DOHH2 (cell line): ENCODE measurements around the gene PCDHGB6.
A peak's percentile ranks its signal among the peaks of the same experiment; 100 is the strongest.
"Not testable (repeated sequence)": the region's sequence is repeated elsewhere in the genome, so short reads cannot be mapped to it uniquely, and the experiment has no call there.

Experiments
- H3F3A ChIP-seq: fragments of 200-600 bp; sonication (generic), shearing (Covaris generic); 2 replicates; pipeline ENCODE4 v1.6.0; 2016; ENCODE audit warnings: antibody characterized with exemption, mild to moderate bottlenecking; ENCODE audit not compliant: control insufficient read depth, insufficient read depth
- H3K27ac ChIP-seq: fragments of 200-600 bp; sonication (generic); 2 replicates; pipeline ENCODE4 v1.5.1; 2014; ENCODE audit warnings: low read depth, mild to moderate bottlenecking, low read length, moderate library complexity
- H3K27me3 ChIP-seq: fragments of 200-600 bp; sonication (generic); 2 replicates; pipeline ENCODE4 v1.6.1; 2014; ENCODE audit warnings: mild to moderate bottlenecking, low read length, mixed read lengths; ENCODE audit not compliant: control insufficient read depth
- H3K36me3 ChIP-seq: fragments of 200-600 bp; sonication (generic); 2 replicates; pipeline ENCODE4 v1.6.1; 2014; ENCODE audit warnings: mild to moderate bottlenecking, low read length, moderate library complexity, mixed read lengths; ENCODE audit not compliant: control insufficient read depth
- H3K4me1 ChIP-seq: fragments of 200-600 bp; sonication (generic); 2 replicates; pipeline ENCODE4 v1.6.1; 2014; ENCODE audit warnings: mild to moderate bottlenecking, low read length, mixed read lengths; ENCODE audit not compliant: control insufficient read depth
- H3K4me2 ChIP-seq: fragments of 200-600 bp; sonication (generic); 2 replicates; pipeline ENCODE4 v1.6.0; 2014; ENCODE audit warnings: mild to moderate bottlenecking, low read length, moderate library complexity
- H3K4me3 ChIP-seq: fragments of 200-600 bp; sonication (generic); 2 replicates; pipeline ENCODE4 v1.5.1; 2014; ENCODE audit warnings: mild to moderate bottlenecking, low read length, mixed read lengths
- H3K79me2 ChIP-seq: fragments of 200-600 bp; sonication (generic); 2 replicates; pipeline ENCODE4 v1.6.1; 2014; ENCODE audit warnings: mild to moderate bottlenecking, low read length, mixed read lengths; ENCODE audit not compliant: control insufficient read depth
- H3K9me2 ChIP-seq: fragments of 200-600 bp; sonication (generic); replicated peaks from 2 replicates; pipeline ENCODE4 v1.6.1; 2014; ENCODE audit warnings: mild to moderate bottlenecking, low read length, mixed read lengths; ENCODE audit not compliant: control insufficient read depth
- H3K9me3 ChIP-seq: fragments of 200-600 bp; sonication (generic); 2 replicates; pipeline ENCODE4 v1.6.1; 2014; ENCODE audit warnings: antibody characterized with exemption, low read length, mixed read lengths; ENCODE audit not compliant: control insufficient read depth, insufficient read depth
- H4K20me1 ChIP-seq: fragments of 200-600 bp; sonication (generic); 2 replicates; pipeline ENCODE4 v1.6.0; 2014; ENCODE audit warnings: low read depth, mild to moderate bottlenecking, antibody characterized with exemption, low read length, moderate library complexity; ENCODE audit not compliant: control insufficient read depth, insufficient read depth
- CTCF ChIP-seq: fragments of 200-600 bp; sonication (generic); IDR thresholded peaks from one replicate; pipeline ENCODE4 v1.5.1; 2014; ENCODE audit warnings: antibody characterized with exemption, mild to moderate bottlenecking, low read depth, low read length; ENCODE audit not compliant: poor library complexity, severe bottlenecking
- EZH2phosphoT487 ChIP-seq: fragments of 200-600 bp; sonication (generic); IDR thresholded peaks from 2 replicates; pipeline ENCODE4 v1.6.1; 2017; ENCODE audit warnings: borderline replicate concordance, mild to moderate bottlenecking, antibody characterized with exemption, low read length, moderate library complexity, mixed read lengths

Gene PCDHGB6

GRCh38 chr5:141397756-141398551 lies 9.9 kb upstream of the PCDHGB6 start, which contains the start of gene PCDHGB5:
TSS of gene PCDHGB5 (plus strand) at chr5:141397947. CDS start at chr5:141398128, 181 bp downstream.
- H4K20me1 ChIP-seq, H3K9me2 ChIP-seq, H3K4me2 ChIP-seq, H3K4me1 ChIP-seq, H3K27me3 ChIP-seq, H3F3A ChIP-seq, H3K27ac ChIP-seq: not testable (repeated sequence)
- peaks cover 16% of the 10 kb centered on the region for H3K79me2 ChIP-seq
- H3K9me3 ChIP-seq, result peaks cover 48% of the 10 kb centered on the region
- peaks cover 41% of the 10 kb centered on the region for H3K36me3 ChIP-seq
- TF ChIP-seq CTCF, result peak; percentile 43
- H3K4me3 ChIP-seq, result peak within 1 kb of the TSS; percentile 58

- Histone ChIP-seq H3K9me3 (peaks cover 44% of the 10 kb centered on the region), H3K4me1 (no peaks in the 10 kb centered on the region), H3K27ac (no peak overlapping the region), H3K36me3 (peaks cover 36% of the 10 kb centered on the region), H3K79me2 (peaks cover 16% of the 10 kb centered on the region), H4K20me1 (no peaks in the 10 kb centered on the region), H3K27me3 (no peaks in the 10 kb centered on the region), H3K9me2 (no peaks in the 10 kb centered on the region), H3K4me2 (no peak overlapping the region), H3K4me3 (peak overlapping the region; percentile 24; the same call in 1 of the 2 replicates), H3F3A (no peaks in the 10 kb centered on the region; the same call in 1 of the 2 replicates)
- TF ChIP-seq CTCF, result no peak
- TF ChIP-seq EZH2phosphoT487, result no peak
Observed at GRCh38 chr5:141398608-141399007, 9.2 kb upstream of the PCDHGB6 start.

DNA sequence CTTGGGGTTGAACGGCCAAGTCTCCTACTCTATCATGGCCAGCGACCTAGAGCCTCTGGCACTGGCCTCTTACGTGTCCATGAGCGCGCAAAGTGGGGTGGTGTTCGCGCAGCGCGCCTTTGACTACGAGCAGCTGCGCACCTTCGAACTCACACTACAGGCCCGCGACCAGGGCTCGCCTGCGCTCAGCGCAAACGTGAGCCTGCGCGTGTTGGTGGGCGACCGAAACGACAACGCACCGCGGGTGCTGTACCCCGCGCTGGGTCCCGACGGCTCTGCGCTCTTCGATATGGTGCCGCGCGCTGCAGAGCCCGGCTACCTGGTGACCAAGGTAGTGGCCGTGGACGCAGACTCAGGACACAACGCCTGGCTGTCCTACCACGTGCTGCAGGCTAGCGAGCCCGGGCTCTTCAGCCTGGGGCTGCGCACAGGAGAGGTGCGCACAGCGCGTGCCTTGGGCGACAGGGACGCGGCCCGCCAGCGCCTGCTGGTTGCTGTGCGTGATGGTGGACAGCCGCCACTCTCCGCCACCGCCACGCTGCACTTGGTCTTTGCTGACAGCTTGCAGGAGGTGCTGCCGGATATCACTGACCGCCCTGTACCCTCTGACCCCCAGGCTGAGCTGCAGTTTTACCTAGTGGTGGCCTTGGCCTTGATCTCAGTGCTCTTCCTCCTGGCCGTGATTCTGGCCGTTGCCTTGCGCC lies 8.1 kb upstream of the PCDHGB6 start:
- Histone ChIP-seq H3K36me3 (peaks cover 33% of the 10 kb centered on the region), H3K4me2 (no peak overlapping the region), H3K9me2 (no peaks in the 10 kb centered on the region), H3K27me3 (no peaks in the 10 kb centered on the region), H3K9me3 (peaks cover 37% of the 10 kb centered on the region), H3F3A (no peaks in the 10 kb centered on the region; the same call in 1 of the 2 replicates), H3K4me3 (0 out of 2 replicates have a peak overlapping the region, but pooled peaks have one; percentile 17), H3K4me1 (no peaks in the 10 kb centered on the region), H4K20me1 (no peaks in the 10 kb centered on the region), H3K27ac (no peak overlapping the region), H3K79me2 (peaks cover 16% of the 10 kb centered on the region)
- TF ChIP-seq EZH2phosphoT487 (no peak), CTCF (no peak)
